C4-2B (cell line): ENCODE results near the gene FHOD3.

Experiments used
- H3K27ac ChIP-seq: fragments of 450-650 bp; 2 replicates; pipeline ENCODE4 v1.5.1; 2017
- CTCF ChIP-seq: fragments of 450-650 bp; conservative IDR thresholded peaks from 2 replicates; pipeline ENCODE4 v1.5.1; 2017; ENCODE audit warnings: mild to moderate bottlenecking
- ZFX ChIP-seq: fragments of 450-650 bp; IDR thresholded peaks from 2 replicates; pipeline ENCODE4 v1.6.1; 2017

FHOD3 gene

GRCh38 chr18:36391426-36392145 lies 94.1 kb downstream of the FHOD3 start:
- H3K27ac ChIP-seq: no peak overlapping the region
- no peak for TF ChIP-seq CTCF
- no peak for TF ChIP-seq ZFX

- TF ChIP-seq CTCF (no peak), ZFX (no peak)
Measured at GRCh38 chr18:36392164-36392978, 94.9 kb downstream of the FHOD3 start.

GRCh38 chr18:36392979-36393287 lies 95.4 kb downstream of the FHOD3 start:
- H3K27ac ChIP-seq: no peak overlapping the region
- TF ChIP-seq ZFX (no peak), CTCF (no peak)

More at GRCh38 chr18:36392164-36392978, 94.9 kb downstream of the FHOD3 start:
- H3K27ac ChIP-seq: no peak overlapping the region

GRCh38 chr18:36394486-36394885 lies 97.0 kb downstream of the FHOD3 start:
- TF ChIP-seq CTCF (no peak), ZFX (no peak)

GRCh38 chr18:36396190-36396589 lies 98.7 kb downstream of the FHOD3 start:
- H3K27ac ChIP-seq: no peak overlapping the region
- TF ChIP-seq CTCF (no peak), ZFX (no peak)

More at GRCh38 chr18:36394486-36394885, 97.0 kb downstream of the FHOD3 start:
- H3K27ac ChIP-seq: no peak overlapping the region

GRCh38 chr18:36397033-36397432 lies 99.5 kb downstream of the FHOD3 start:
- TF ChIP-seq ZFX: no peak
- no peak for TF ChIP-seq CTCF
- no peak overlapping the region for H3K27ac ChIP-seq

GRCh38 chr18:36398419-36398818 lies 100.9 kb downstream of the FHOD3 start:
- H3K27ac ChIP-seq: no peak overlapping the region
- TF ChIP-seq ZFX (no peak), CTCF (no peak)
